ENCODE data around the gene ZNF512B.
"Not testable (repeated sequence)": the region's sequence is repeated elsewhere in the genome, so short reads cannot be mapped to it uniquely, and the experiment has no call there.

Gene ZNF512B

GRCh38 chr20:63917811-63918210 is 51.9 kb downstream of the ZNF512B start:
- no peak overlapping the region for H3K4me3 ChIP-seq (ENCODE audit: low read length)
- no peak for TF ChIP-seq CTCF (conservative IDR thresholded peaks at IDR 0.05; ENCODE audit: low read length)
- no peak for DNase-seq (ENCODE audit: low read depth)

GRCh38 chr20:63916371-63916939 is 53.3 kb downstream of the ZNF512B start:
- not testable (repeated sequence) for DNase-seq (ENCODE audit: low read depth); H3K4me3 ChIP-seq (ENCODE audit: low read length)

GRCh38 chr20:63915471-63915870 is 54.3 kb downstream of the ZNF512B start:
- no peak overlapping the region for H3K4me3 ChIP-seq (ENCODE audit: low read length)
- DNase-seq (ENCODE audit: low read depth), result no peak
- no peak for TF ChIP-seq CTCF (conservative IDR thresholded peaks at IDR 0.05; ENCODE audit: low read length)

GRCh38 chr20:63913768-63914167 is 56.0 kb downstream of the ZNF512B start:
- TF ChIP-seq CTCF (conservative IDR thresholded peaks at IDR 0.05; ENCODE audit: low read length), result no peak
- DNase-seq (ENCODE audit: low read depth), result no peak

GRCh38 chr20:63911176-63911575 is 58.6 kb downstream of the ZNF512B start:
- TF ChIP-seq CTCF (conservative IDR thresholded peaks at IDR 0.05; ENCODE audit: low read length), result no peak
- peak; percentile 44 for DNase-seq (ENCODE audit: low read depth)
- H3K4me3 ChIP-seq (ENCODE audit: low read length), result peak overlapping the region; percentile 5; the same call in 1 of the 2 replicates

More at GRCh38 chr20:63913768-63914167, 56.0 kb downstream of the ZNF512B start:
- no peak overlapping the region for H3K4me3 ChIP-seq (ENCODE audit: low read length)

GRCh38 chr20:63908008-63908682 is 61.6 kb downstream of the ZNF512B start:
- DNase-seq (ENCODE audit: low read depth), result no peak
- TF ChIP-seq CTCF (conservative IDR thresholded peaks at IDR 0.05; ENCODE audit: low read length), result no peak
- H3K4me3 ChIP-seq (ENCODE audit: low read length), result no peak overlapping the region

Data from AG10803 (cell line).